ENCODE data around the gene SCARF2. TPM values are rescaled to one million over a fixed set of nuclear protein-coding genes. Genes with fewer than 3 reads are reported as not detected.

SCARF2 gene
- total RNA-seq, 1 experiment from 2014 or later, result 10.8 TPM

GRCh38 chr22:20391222-20391621 lies 46.4 kb downstream of the SCARF2 start:
- H4K5ac ChIP-seq (ENCODE audit: insufficient read length, low read depth, low read length), result no peak overlapping the region
- no peak overlapping the region for H2BK15ac ChIP-seq (ENCODE audit: low read depth, low read length)
- Mint-ChIP-seq H3K27ac (no peak overlapping the region), H3K36me3 (ENCODE audit: insufficient read depth in 1 of 3, low read depth in 3 of 3) (peaks cover 0 to 8% (median 0%) of the 10 kb centered on the region in 3 experiments; a peak in 2 of 7 replicates), H3K4me1 (peaks cover 17 to 20% of the 10 kb centered on the region in 2 experiments), H3K4me3 (no peak overlapping the region), H3K9me3 (no peaks in the 10 kb centered on the region), H3K27me3 (ENCODE audit: low read depth) (peaks cover 8% of the 10 kb centered on the region)
- no peak overlapping the region for H4K8ac ChIP-seq (replicated peaks; ENCODE audit: insufficient read length, low read depth, low read length)
- H3T11ph ChIP-seq (ENCODE audit: low read length), result no peak overlapping the region
- H3K9me3 ChIP-seq (ENCODE audit: control insufficient read depth, low read depth, low read length), result no peaks in the 10 kb centered on the region
- no peak overlapping the region for H3K23ac ChIP-seq (ENCODE audit: insufficient read length, low read depth, low read length)
- H2AFZ ChIP-seq (ENCODE audit: low read length), result no peak overlapping the region
- H4K20me1 ChIP-seq (ENCODE audit: control insufficient read depth, insufficient read depth, insufficient read length), result no peaks in the 10 kb centered on the region
- H2AK5ac ChIP-seq (ENCODE audit: insufficient read length, low read length), result no peak overlapping the region
- no peak for TF ChIP-seq CTCF (conservative IDR thresholded peaks at IDR 0.05)
- no peak overlapping the region for H3K9ac ChIP-seq (ENCODE audit: extremely low read depth, insufficient read length, low read length)
- peaks cover 5% of the 10 kb centered on the region; the same call in 1 of the 2 replicates for H3K79me2 ChIP-seq (ENCODE audit: insufficient read depth, low read length)
- H3K18ac ChIP-seq (ENCODE audit: insufficient read length, low read depth, low read length), result no peak overlapping the region
- peaks cover 8% of the 10 kb centered on the region; the same call in 1 of the 2 replicates for H3K4me1 ChIP-seq (ENCODE audit: insufficient read depth, low read length)
- no peak overlapping the region for H3K27ac ChIP-seq (ENCODE audit: insufficient read length, low read depth, low read length)
- no peaks in the 10 kb centered on the region for H3K79me1 ChIP-seq (ENCODE audit: insufficient read depth, low read depth, low read length, poor library complexity, severe bottlenecking)
- H3K56ac ChIP-seq (ENCODE audit: insufficient read length, low read depth, low read length), result no peak overlapping the region
- DNase-seq, result peak; percentile 12
- no peak overlapping the region for H4K91ac ChIP-seq (ENCODE audit: insufficient read length, low read depth, low read length)
- H2BK20ac ChIP-seq (ENCODE audit: low read depth, low read length, poor library complexity, severe bottlenecking), result no peak overlapping the region
- no peak overlapping the region for H3K4me2 ChIP-seq (ENCODE audit: insufficient read depth, insufficient read length, low read length)
- no peak overlapping the region for H3K4ac ChIP-seq (ENCODE audit: low read depth, low read length)
- H3K27me3 ChIP-seq (ENCODE audit: insufficient read depth, low read length), result no peaks in the 10 kb centered on the region
- no peak overlapping the region for H2BK12ac ChIP-seq (ENCODE audit: insufficient read length, low read depth, low read length)
- no peak overlapping the region for H2BK5ac ChIP-seq (ENCODE audit: insufficient read length, low read length)
- no peak overlapping the region for H2BK120ac ChIP-seq (ENCODE audit: low read depth, low read length, poor library complexity, severe bottlenecking)
- H3K14ac ChIP-seq (ENCODE audit: insufficient read depth, low read length), result no peak overlapping the region
- no CpG with 5 or more reads among the region's 4 CpGs for WGBS (ENCODE audit: extremely low coverage, insufficient read length, low lambda C conversion rate)
- H3K23me2 ChIP-seq (ENCODE audit: insufficient read length, low read depth, low read length, poor library complexity, severe bottlenecking), result peaks cover 4% of the 10 kb centered on the region
